ENCODE results near the gene NARS2.

The NARS2 gene

DNA sequence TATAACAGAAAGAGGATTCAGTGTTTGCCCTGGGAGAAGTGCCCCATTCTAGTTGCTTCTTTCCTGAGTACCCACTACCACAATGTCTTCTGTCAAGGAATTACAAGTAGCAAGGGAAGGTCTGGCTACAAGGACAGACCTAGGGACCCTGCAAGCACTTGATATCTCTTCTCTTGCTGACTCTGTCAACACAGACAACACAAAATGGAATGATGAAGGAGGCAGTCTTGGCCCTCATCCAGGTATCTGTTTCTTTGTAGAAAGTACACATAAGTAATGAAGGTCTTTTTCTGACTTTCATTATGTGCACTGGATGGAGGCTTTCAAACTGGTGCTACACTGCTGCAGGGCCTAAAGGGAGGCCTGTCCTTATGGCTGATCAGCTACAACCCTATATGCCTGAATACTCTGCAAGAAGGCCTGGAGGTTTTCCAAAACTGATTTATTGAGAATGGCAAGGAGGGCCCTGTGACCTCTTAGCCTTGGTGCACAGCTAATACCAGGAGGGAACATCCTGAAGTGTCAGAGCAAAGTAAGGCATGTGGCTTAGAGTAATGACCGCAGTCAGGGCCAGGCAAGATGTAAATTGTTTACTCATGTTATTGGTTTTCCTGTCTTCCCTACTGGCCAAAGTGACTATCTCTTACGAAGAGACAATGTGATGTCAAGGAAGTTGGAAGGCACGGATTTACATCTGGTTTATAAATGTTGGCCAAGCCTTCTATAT lies 188.3 kb downstream of the NARS2 start:
- Histone ChIP-seq H3K36me3 (ENCODE audit: insufficient read depth, insufficient read length, low read length) (no peaks in the 10 kb centered on the region), H3K9ac (ENCODE audit: insufficient read length, low read depth) (no peak overlapping the region), H3K4me3 (ENCODE audit: insufficient read length, low read depth) (no peak overlapping the region), H3K4me1 (ENCODE audit: insufficient read depth, insufficient read length) (no peaks in the 10 kb centered on the region), H3K9me3 (ENCODE audit: insufficient read depth, low read length) (peaks cover 15% of the 10 kb centered on the region; the same call in 1 of the 2 replicates), H3K27me3 (ENCODE audit: insufficient read depth, insufficient read length) (no peaks in the 10 kb centered on the region)
- TF ChIP-seq ZNF274 (IDR thresholded peaks at IDR 0.05; ENCODE audit: low read depth, low read length) (no peak), YY1 (IDR thresholded peaks at IDR 0.05; ENCODE audit: insufficient read depth, insufficient read length) (no peak), SUZ12 (IDR thresholded peaks at IDR 0.05; ENCODE audit: extremely low read depth, insufficient read depth, insufficient read length) (no peak)
- no peak for DNase-seq (ENCODE audit: low read depth, low spot score)

Data from NT2/D1 (cell line).